A549 (cell line): ENCODE measurements around the gene PRRG2.

Experiments used
- CTCF ChIP-seq: fragments of >200 bp; sonication (Bioruptor Twin); formaldehyde crosslinking; IDR thresholded peaks from 3 replicates; pipeline ENCODE4 v1.5.1; 2016
- EP300 ChIP-seq, 2 experiments: fragments of >200 bp; sonication (Bioruptor Twin); formaldehyde crosslinking; IDR thresholded peaks; 2 replicates in 1 of 2; 3 replicates in 1 of 2; pipeline ENCODE4 v1.6.1; 2016 to 2017
- PHF8 ChIP-seq: fragments of 200-600 bp; sonication (generic); IDR thresholded peaks from 2 replicates; pipeline ENCODE4 v1.6.1; 2016; ENCODE audit warnings: low read depth, mild to moderate bottlenecking, antibody characterized with exemption, moderate library complexity, borderline replicate concordance
- POLR2A ChIP-seq: IDR thresholded peaks from 2 replicates; pipeline ENCODE4 v1.6.1; 2012; ENCODE audit warnings: mild to moderate bottlenecking, low read length
- RCOR1 ChIP-seq: fragments of 150-350 bp; IDR thresholded peaks from 2 replicates; pipeline ENCODE4 v1.6.1; 2014; ENCODE audit warnings: antibody characterized with exemption, low read length, low read depth
- ZNF302 ChIP-seq: fragments of 250-450 bp; sonication (Bioruptor Pico); IDR thresholded peaks from 2 replicates; pipeline ENCODE4 v1.9.0; 2021; ENCODE audit warnings: inconsistent platforms, mild to moderate bottlenecking, moderate library complexity

DNA sequence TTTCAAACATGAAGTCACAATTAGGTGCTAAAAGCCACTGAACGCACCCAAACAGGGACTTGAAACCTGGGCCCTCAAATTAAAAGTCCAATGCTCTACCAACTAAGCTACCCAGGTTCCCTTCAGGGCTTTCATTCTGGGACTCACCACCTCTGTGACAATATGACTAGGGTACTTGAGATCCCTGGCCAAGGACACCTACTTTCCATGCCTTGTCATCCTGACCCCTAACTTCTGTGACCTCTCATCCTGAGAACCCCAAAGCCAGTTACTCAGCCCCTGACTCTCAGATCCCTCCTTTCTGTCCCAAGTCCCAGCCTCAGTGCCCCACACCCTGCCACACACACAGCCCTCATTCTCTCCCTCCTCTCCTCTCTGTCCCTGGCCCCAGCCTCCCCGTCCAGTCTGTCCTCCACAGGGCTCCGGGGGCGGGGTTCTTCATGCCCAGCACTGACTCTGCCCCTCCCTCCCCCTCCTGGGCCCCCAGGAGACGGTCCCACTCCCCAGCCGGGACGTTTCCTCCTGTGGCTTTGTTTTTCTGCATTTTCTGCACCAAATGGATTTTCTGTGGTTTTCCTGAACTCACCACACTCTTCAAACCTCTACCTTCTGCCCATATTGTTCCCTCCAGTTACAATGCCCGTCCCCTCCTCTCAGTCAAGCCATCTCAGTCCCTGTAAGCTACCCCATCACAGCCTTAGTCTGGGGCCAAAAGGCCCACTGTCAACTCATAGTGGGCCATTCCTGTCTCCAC, 46.3 kb upstream of the PRRG2 start:
- TF ChIP-seq ZNF302 (no peak), RCOR1 (no peak), EP300 (IDR thresholded peaks at IDR 0.05) (no peak), PHF8 (no peak), CTCF (no peak), POLR2A (no peak)
